Head of caudate nucleus (tissue), 42 donors: ENCODE data around the gene MACF1.

ENCODE experiments used
- DNase-seq, 42 donors: peaks; one replicate each; pipeline versions ENCODE4 v3.0.0 to v3.0.0-alpha.2; 2020 to 2021; ENCODE audit warnings: mixed read lengths in 7 of 42
- intact Hi-C: fragments of 100-400 bp; cut with DNase I; formaldehyde crosslinking; loops from one replicate; pipeline ENCODE4 v1.15.0; 2022

Gene MACF1

GRCh38 chr1:39238476-39238875 is 34.0 kb downstream of the MACF1 start:
- intact Hi-C loops = no loop called here
- DNase-seq = peak; percentile 23 to 89 (median 72)

- intact Hi-C loops = no loop called here
- DNase-seq = no peak
Observed at GRCh38 chr1:39239968-39240367, 35.5 kb downstream of the MACF1 start.

- no peak for DNase-seq
- intact Hi-C loops = no loop called here
Observed at GRCh38 chr1:39243302-39243701, 38.8 kb downstream of the MACF1 start.

GRCh38 chr1:39250460-39251240 is 46.2 kb downstream of the MACF1 start:
- intact Hi-C loops = loop anchor here (5.0 kb wide), 1 partner anchor 143 kb away; no protein-coding TSS in a partner anchor
- peak in 1 of 42 donors; percentile 31 for DNase-seq

GRCh38 chr1:39255222-39255621 is 50.7 kb downstream of the MACF1 start:
- no peak for DNase-seq
- intact Hi-C loops = loop anchor here (5.0 kb wide), 1 partner anchor 63 kb away; no protein-coding TSS in a partner anchor

GRCh38 chr1:39258146-39258924 is 53.8 kb downstream of the MACF1 start:
- peak; percentile 36 to 93 (median 79) for DNase-seq
- intact Hi-C loops = loop anchor here (5.0 kb wide), 1 partner anchor 66 kb away; no protein-coding TSS in a partner anchor

- DNase-seq = no peak
- intact Hi-C loops = loop anchor here (5.0 kb wide), 1 partner anchor 67 kb away; no protein-coding TSS in a partner anchor
Observed at GRCh38 chr1:39258925-39259244, 54.4 kb downstream of the MACF1 start.

GRCh38 chr1:39261712-39262221 is 57.3 kb downstream of the MACF1 start:
- no peak for DNase-seq
- intact Hi-C loops = no loop called here

GRCh38 chr1:39262802-39263201 is 58.3 kb downstream of the MACF1 start:
- peak in 1 of 42 donors; percentile 27 for DNase-seq
- intact Hi-C loops = no loop called here

- intact Hi-C loops = no loop called here
- peak in 11 of 42 donors; percentile 18 to 67 (median 35) for DNase-seq
Observed at GRCh38 chr1:39266269-39266668, 61.8 kb downstream of the MACF1 start.

GRCh38 chr1:39266792-39267191 is 62.3 kb downstream of the MACF1 start:
- intact Hi-C loops = no loop called here
- DNase-seq = no peak

GRCh38 chr1:39268112-39268581 is 63.7 kb downstream of the MACF1 start:
- DNase-seq = peak; percentile 33 to 88 (median 66)
- intact Hi-C loops = no loop called here

GRCh38 chr1:39268906-39269305 is 64.4 kb downstream of the MACF1 start:
- intact Hi-C loops = no loop called here
- DNase-seq = peak in 23 of 42 donors; percentile 14 to 68 (median 36)

GRCh38 chr1:39269349-39269748 is 64.9 kb downstream of the MACF1 start:
- intact Hi-C loops = no loop called here
- peak in 11 of 42 donors; percentile 19 to 60 (median 38) for DNase-seq

- DNase-seq = peak in 3 of 42 donors; percentile 23 to 35 (median 30)
- intact Hi-C loops = loop anchor here (10.0 kb wide), 1 partner anchor 65 kb away; no protein-coding TSS in a partner anchor
Observed at GRCh38 chr1:39269791-39270342, 65.4 kb downstream of the MACF1 start.

- DNase-seq = no peak
- intact Hi-C loops = loop anchor here (10.0 kb wide), 1 partner anchor 64 kb away; no protein-coding TSS in a partner anchor
Observed at GRCh38 chr1:39270368-39270767, 65.9 kb downstream of the MACF1 start.

GRCh38 chr1:39272027-39272797 is 67.7 kb downstream of the MACF1 start:
- peak in 8 of 42 donors; percentile 17 to 64 (median 28) for DNase-seq
- intact Hi-C loops = loop anchor here (10.0 kb wide), 1 partner anchor 63 kb away; no protein-coding TSS in a partner anchor

GRCh38 chr1:39272798-39273469 is 68.4 kb downstream of the MACF1 start:
- intact Hi-C loops = loop anchor here (10.0 kb wide), 1 partner anchor 62 kb away; no protein-coding TSS in a partner anchor
- DNase-seq = peak in 15 of 42 donors; percentile 15 to 61 (median 37)
